PFSK-1 (cell line): ENCODE results near the gene GPC6.

Source experiments
- FOXP2 ChIP-seq: optimal IDR thresholded peaks from 2 replicates; pipeline ENCODE3; 2011; ENCODE audit warnings: borderline replicate concordance, control low read depth, inconsistent platforms; ENCODE audit not compliant: insufficient read depth; ENCODE audit errors: extremely low read length, extremely low read depth
- POLR2AphosphoS5 ChIP-seq: IDR thresholded peaks from 2 replicates; pipeline ENCODE4 v1.6.1; 2012; ENCODE audit warnings: low read depth, mild to moderate bottlenecking, control low read depth, low read length, moderate library complexity
- TAF1 ChIP-seq: IDR thresholded peaks from 2 replicates; pipeline ENCODE4 v1.6.1; 2012; ENCODE audit warnings: low read length, control low read depth, borderline replicate concordance; ENCODE audit not compliant: insufficient read depth
- TF ChIP-seq, protein P1 (sequence below), 2 experiments: IDR thresholded peaks; 2 replicates each; pipeline versions ENCODE4 v1.6.1 to v1.8.0; 2011 to 2012; ENCODE audit warnings: low read depth in 2 of 2, low read length in 2 of 2, control low read depth in 1 of 2, inconsistent platforms in 1 of 2, mild to moderate bottlenecking in 1 of 2, moderate library complexity in 1 of 2; ENCODE audit not compliant: insufficient read depth in 1 of 2

GRCh38 chr13:93435651-93436050 is 209.0 kb downstream of the GPC6 start:
- TF ChIP-seq TAF1 = no peak
- TF ChIP-seq FOXP2 = no peak
- TF ChIP-seq POLR2AphosphoS5 = no peak
- TF ChIP-seq, protein P1, sequence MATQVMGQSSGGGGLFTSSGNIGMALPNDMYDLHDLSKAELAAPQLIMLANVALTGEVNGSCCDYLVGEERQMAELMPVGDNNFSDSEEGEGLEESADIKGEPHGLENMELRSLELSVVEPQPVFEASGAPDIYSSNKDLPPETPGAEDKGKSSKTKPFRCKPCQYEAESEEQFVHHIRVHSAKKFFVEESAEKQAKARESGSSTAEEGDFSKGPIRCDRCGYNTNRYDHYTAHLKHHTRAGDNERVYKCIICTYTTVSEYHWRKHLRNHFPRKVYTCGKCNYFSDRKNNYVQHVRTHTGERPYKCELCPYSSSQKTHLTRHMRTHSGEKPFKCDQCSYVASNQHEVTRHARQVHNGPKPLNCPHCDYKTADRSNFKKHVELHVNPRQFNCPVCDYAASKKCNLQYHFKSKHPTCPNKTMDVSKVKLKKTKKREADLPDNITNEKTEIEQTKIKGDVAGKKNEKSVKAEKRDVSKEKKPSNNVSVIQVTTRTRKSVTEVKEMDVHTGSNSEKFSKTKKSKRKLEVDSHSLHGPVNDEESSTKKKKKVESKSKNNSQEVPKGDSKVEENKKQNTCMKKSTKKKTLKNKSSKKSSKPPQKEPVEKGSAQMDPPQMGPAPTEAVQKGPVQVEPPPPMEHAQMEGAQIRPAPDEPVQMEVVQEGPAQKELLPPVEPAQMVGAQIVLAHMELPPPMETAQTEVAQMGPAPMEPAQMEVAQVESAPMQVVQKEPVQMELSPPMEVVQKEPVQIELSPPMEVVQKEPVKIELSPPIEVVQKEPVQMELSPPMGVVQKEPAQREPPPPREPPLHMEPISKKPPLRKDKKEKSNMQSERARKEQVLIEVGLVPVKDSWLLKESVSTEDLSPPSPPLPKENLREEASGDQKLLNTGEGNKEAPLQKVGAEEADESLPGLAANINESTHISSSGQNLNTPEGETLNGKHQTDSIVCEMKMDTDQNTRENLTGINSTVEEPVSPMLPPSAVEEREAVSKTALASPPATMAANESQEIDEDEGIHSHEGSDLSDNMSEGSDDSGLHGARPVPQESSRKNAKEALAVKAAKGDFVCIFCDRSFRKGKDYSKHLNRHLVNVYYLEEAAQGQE (IDR thresholded peaks at IDR 0.05; ENCODE audit: insufficient read depth in 1 of 2, low read depth in 2 of 2, low read length in 2 of 2) = no peak
